Measurements from ENCODE around the gene ALG6.
"Not testable (repeated sequence)": the region's sequence is repeated elsewhere in the genome, so short reads cannot be mapped to it uniquely, and the experiment has no call there.

DNA sequence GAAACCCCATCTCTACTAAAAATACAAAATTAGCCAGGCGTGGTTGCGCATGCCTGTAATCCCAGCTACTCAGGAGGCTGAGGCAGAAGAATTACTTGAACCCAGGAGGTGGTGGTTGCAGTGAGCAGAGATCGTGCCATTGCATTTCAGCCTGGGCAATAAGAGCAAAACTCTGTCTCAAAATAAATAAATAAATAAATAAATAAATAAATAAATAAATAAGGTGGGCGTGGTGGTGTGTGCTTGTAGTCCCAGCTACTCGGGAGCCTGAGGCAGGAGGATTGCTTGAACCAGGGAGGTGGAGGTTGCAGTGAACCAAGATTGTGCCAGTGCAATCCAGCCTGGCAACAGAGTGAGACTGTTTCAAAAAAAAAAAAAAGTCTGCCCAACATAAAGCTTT lies 101.3 kb downstream of the ALG6 start:
- TF ChIP-seq CTCF, POLR2A (IDR thresholded peaks at IDR 0.05): not testable (repeated sequence)

Measured in esophagus squamous epithelium (tissue), 4 donors.